ACC112 (cell line): Measurements from ENCODE around the gene JOSD1.
A peak's percentile ranks its signal among the peaks of the same experiment; 100 is the strongest.

Source experiments
- H2AFZ ChIP-seq: fragments of 200-600 bp; sonication (generic); one replicate; pipeline ENCODE4 v1.6.0; 2017; ENCODE audit warnings: antibody characterized with exemption, low read length; ENCODE audit not compliant: unreplicated experiment
- H3K27ac ChIP-seq: fragments of 200-600 bp; sonication (generic); 2 replicates; pipeline ENCODE4 v1.5.1; 2014; ENCODE audit warnings: low read depth, mild to moderate bottlenecking, antibody characterized with exemption, low read length, moderate library complexity
- H3K27me3 ChIP-seq: fragments of 200-600 bp; sonication (generic); 2 replicates; pipeline ENCODE4 v1.6.1; 2014; ENCODE audit warnings: mild to moderate bottlenecking, antibody characterized with exemption, low read length, moderate library complexity, mixed read lengths; ENCODE audit not compliant: insufficient read depth
- H3K36me3 ChIP-seq: fragments of 200-600 bp; sonication (generic); 2 replicates; pipeline ENCODE4 v1.6.1; 2016; ENCODE audit warnings: mild to moderate bottlenecking, antibody characterized with exemption, low read length, moderate library complexity, mixed read lengths; ENCODE audit not compliant: insufficient read depth
- H3K4me1 ChIP-seq: fragments of 200-600 bp; sonication (generic); one replicate; pipeline ENCODE4 v1.6.1; 2016; ENCODE audit warnings: low read length, mixed read lengths; ENCODE audit not compliant: insufficient read depth, unreplicated experiment, control insufficient read depth
- H3K4me3 ChIP-seq: fragments of 200-600 bp; sonication (generic); 2 replicates; pipeline ENCODE4 v1.5.1; 2014; ENCODE audit warnings: mild to moderate bottlenecking, low read depth, low read length
- H3K79me2 ChIP-seq: fragments of 200-600 bp; sonication (generic); one replicate; pipeline ENCODE4 v1.6.0; 2016; ENCODE audit warnings: low read length; ENCODE audit not compliant: control insufficient read depth, unreplicated experiment, insufficient read depth

Gene JOSD1

DNA sequence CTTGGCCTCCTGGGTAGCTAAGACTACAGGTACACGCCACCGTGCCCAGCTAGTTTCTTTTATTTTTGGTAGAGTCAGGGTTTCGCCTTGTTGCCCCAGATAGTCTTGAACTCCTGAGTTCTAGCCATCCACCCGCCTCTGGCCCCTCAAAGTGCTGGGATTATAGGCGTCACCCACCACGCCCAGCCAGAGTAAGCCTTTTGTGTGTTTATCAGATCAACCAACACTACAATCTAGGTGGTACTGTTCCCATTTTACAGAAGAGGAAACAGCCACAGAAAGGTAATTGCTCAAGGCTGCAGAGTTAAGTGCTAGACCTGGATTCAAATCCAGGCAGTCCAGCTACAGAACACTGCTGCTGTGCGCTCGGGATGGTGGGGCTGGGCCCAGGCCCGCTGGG, 15.8 kb downstream of the JOSD1 start:
- Histone ChIP-seq H3K36me3 (no peaks in the 10 kb centered on the region), H3K79me2 (peaks cover 19% of the 10 kb centered on the region)

GRCh38 chr22:38681582-38682335, 19.0 kb downstream of the JOSD1 start, which contains the start of gene TOMM22:
Gene TOMM22 (plus strand): TSS chr22:38681957. CDS start chr22:38681979, 22 bp downstream.
- Histone ChIP-seq H3K4me1 (peaks cover 3% of the 10 kb centered on the region), H3K36me3 (no peaks in the 10 kb centered on the region), H3K27ac (peak within 1 kb of the TSS; percentile 23; the same call in 1 of the 2 replicates), H3K27me3 (no peaks in the 10 kb centered on the region), H3K4me3 (peak within 1 kb of the TSS; percentile 99), H2AFZ (peak within 1 kb of the TSS; percentile 91), H3K79me2 (peaks cover 13% of the 10 kb centered on the region)

More for the DNA sequence above, 15.8 kb downstream of the JOSD1 start:
- Histone ChIP-seq H3K27me3 (no peaks in the 10 kb centered on the region), H3K4me1 (peaks cover 3% of the 10 kb centered on the region), H2AFZ (no peak overlapping the region), H3K4me3 (no peak overlapping the region), H3K27ac (no peak overlapping the region)

DNA sequence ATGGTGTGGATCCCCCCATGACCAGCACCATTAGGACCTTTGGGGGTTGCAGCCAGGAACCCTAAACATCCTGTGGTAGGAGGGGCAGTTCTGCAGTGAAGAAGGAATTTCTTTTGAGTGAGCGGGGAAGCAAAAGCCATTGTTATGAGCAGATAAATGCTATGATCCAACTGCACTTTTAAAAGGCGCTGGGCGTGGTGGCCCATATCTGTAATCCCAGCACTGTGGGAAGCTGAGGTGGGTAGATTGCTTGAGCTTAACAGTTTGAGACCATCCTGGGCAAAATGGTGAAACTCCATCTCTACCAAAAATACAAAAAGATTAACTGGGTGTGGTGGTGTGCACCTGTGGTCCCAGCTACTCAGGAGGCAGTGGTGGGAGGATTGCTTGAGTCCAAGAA, 24.9 kb downstream of the JOSD1 start:
- Histone ChIP-seq H3K36me3 (no peaks in the 10 kb centered on the region), H3K27ac (no peak overlapping the region), H3K79me2 (no peaks in the 10 kb centered on the region), H3K4me1 (no peaks in the 10 kb centered on the region), H2AFZ (no peak overlapping the region), H3K4me3 (no peak overlapping the region), H3K27me3 (no peaks in the 10 kb centered on the region)

GRCh38 chr22:38674888-38675287, 25.9 kb downstream of the JOSD1 start:
- Histone ChIP-seq H3K27ac (no peak overlapping the region), H2AFZ (no peak overlapping the region), H3K79me2 (no peaks in the 10 kb centered on the region), H3K4me3 (no peak overlapping the region), H3K4me1 (no peaks in the 10 kb centered on the region), H3K27me3 (no peaks in the 10 kb centered on the region), H3K36me3 (no peaks in the 10 kb centered on the region)

- Histone ChIP-seq H3K27me3 (no peaks in the 10 kb centered on the region), H3K79me2 (peaks cover 4% of the 10 kb centered on the region), H3K27ac (peak overlapping the region; percentile 97), H3K4me3 (peak overlapping the region; percentile 95), H3K36me3 (no peaks in the 10 kb centered on the region), H2AFZ (no peak overlapping the region), H3K4me1 (no peaks in the 10 kb centered on the region)
Observed at GRCh38 chr22:38657045-38657909, 43.5 kb downstream of the JOSD1 start.

DNA sequence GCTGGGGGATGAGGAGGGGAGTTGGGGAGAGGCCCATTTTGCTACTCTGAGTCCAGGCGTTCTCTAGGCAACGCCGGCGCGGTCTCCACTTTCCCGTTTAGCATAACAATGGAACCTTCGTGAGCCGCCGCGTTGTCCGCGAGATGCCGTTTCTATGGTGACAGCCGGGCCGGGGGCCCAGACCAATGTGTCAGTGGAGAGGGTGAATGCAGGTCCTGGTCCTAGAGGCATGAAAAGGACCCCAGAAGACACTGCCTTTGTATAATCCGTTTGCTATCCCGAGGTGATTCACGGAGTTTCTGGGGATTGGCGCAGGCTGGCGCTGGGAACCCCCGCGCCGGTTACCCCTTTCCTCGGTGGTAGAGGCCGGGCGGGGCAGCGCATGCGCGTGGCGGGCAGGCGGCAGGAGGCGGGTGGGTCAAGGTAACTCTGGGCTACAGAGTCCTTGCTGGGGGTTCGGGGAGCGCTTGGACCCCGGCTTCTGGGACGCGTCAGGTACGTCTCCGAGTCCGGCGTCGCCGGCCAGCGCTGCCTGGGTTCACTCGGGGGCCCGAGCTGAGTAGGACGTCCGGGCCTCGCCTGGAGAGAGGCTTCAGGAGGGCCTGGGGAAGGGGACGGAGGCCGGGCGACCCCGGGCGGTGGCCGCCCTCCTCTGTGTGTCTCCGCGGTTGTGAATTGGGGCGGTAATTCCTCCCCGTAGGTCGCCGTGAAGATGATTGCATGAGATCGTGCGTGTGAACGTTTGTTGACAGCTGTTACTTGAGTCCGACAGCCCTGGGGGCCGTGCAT, 44.3 kb downstream of the JOSD1 start, which contains the start of the genes CBY1 and FAM227A:
CBY1 (plus strand) TSS at position 383 of the 789 bp plus-strand sequence. CDS start 11,417 bp downstream, outside the sequence.
FAM227A (minus strand) TSS at position 137 of the 789 bp plus-strand sequence. CDS start 6,224 bp downstream, outside the sequence.
- peaks cover 4% of the 10 kb centered on the region for H3K79me2 ChIP-seq
- no peaks in the 10 kb centered on the region for H3K27me3 ChIP-seq
- peak within 1 kb of the TSS; percentile 96 for H2AFZ ChIP-seq
- H3K4me3 ChIP-seq = peak within 1 kb of the TSS; percentile 95
- no peaks in the 10 kb centered on the region for H3K36me3 ChIP-seq
- peak within 1 kb of the TSS; percentile 97 for H3K27ac ChIP-seq
- H3K4me1 ChIP-seq = no peaks in the 10 kb centered on the region

DNA sequence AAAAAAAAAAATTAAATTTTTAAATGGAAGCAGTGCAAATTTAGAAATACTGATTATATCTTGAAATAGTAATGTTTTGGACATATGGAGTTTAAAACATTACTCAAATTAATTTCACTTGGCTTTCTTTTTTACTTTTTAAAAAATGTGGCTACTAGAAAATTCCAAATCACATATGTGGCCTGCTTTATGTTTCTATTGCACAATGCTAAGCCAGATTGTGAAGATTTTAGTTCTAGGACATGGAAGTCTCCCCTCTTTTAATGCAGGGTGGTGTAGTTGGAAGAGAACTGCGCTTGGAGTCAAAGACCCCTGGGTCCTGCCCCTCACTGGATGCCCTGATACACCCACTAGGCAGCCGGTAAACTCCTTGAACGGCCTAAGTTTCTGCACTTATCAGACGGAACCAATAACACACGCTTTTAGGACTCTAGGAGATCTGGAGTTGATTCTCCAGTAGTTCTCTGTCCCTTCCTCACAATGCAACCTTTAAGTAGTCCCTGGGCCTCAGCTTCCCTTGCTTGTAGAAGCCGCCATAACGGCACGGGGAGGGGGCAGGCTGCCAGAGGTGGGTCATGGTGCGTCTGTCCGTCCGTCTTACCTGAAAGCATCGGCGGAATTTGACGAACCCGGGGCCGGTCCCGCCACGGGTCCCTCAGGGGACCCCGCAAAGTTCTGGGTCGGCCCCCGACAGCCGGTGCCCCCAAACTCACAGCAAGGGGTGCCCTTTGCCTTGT, 45.1 kb downstream of the JOSD1 start:
- peak overlapping the region; percentile 96 for H2AFZ ChIP-seq
- peak overlapping the region; percentile 95 for H3K4me3 ChIP-seq
- H3K36me3 ChIP-seq = no peaks in the 10 kb centered on the region
- H3K4me1 ChIP-seq = no peaks in the 10 kb centered on the region
- peak overlapping the region; percentile 97 for H3K27ac ChIP-seq
- no peaks in the 10 kb centered on the region for H3K27me3 ChIP-seq
- H3K79me2 ChIP-seq = peaks cover 4% of the 10 kb centered on the region

DNA sequence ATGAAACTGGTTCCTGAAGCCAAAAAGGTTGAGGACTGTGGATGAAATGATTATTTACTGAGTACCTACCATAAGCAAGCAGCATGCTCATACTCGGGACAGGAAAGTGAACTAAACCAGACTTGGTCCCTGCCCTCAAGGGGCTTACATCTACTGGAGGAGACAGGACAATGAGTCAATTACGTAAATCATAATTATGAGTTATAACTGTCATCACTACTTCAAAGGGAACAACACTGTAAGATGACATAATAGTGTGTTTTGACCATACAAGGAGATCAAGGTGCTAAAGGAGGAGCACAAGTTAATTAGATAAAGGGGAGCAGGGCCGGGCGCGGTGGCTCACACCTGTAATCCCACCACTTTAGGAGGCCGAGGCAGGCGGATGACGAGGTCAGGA, 47.0 kb downstream of the JOSD1 start:
- no peak overlapping the region for H2AFZ ChIP-seq
- no peaks in the 10 kb centered on the region for H3K27me3 ChIP-seq
- H3K27ac ChIP-seq = no peak overlapping the region
- H3K36me3 ChIP-seq = no peaks in the 10 kb centered on the region
- H3K79me2 ChIP-seq = peaks cover 4% of the 10 kb centered on the region
- no peaks in the 10 kb centered on the region for H3K4me1 ChIP-seq
- no peak overlapping the region for H3K4me3 ChIP-seq

DNA sequence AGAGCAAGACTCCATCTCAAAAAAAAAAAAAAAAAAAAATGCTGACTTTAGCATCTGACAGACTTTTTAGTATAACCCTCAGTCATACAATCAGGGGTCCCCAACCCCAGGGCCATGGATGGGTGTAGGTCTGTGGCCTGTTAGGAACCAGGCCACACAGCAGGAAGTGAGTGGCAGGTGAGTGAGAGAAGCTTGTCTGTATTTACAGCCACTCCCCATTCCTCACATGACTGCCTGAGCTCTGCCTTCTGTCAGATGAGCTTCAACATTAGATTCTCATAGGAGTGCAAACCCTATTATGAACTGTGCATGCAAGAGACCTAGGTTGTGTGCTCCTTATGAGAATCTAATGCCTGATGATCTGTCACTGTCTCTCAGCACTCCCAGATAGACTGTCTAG, 47.9 kb downstream of the JOSD1 start:
- Histone ChIP-seq H3K36me3 (no peaks in the 10 kb centered on the region), H2AFZ (no peak overlapping the region)

More for the DNA sequence above, 47.9 kb downstream of the JOSD1 start:
- H3K27ac ChIP-seq = no peak overlapping the region
- H3K27me3 ChIP-seq = no peaks in the 10 kb centered on the region
- H3K4me1 ChIP-seq = no peaks in the 10 kb centered on the region
- H3K4me3 ChIP-seq = no peak overlapping the region
- peaks cover 4% of the 10 kb centered on the region for H3K79me2 ChIP-seq
